Measurements from ENCODE around the gene KCNK6. TPM values are rescaled to one million over a fixed set of nuclear protein-coding genes. Genes with fewer than 3 reads are reported as not detected.

Gene KCNK6
- polyA plus RNA-seq, 1 donor (not counting 4 experiments of a cell fraction or from before 2014, with no cell fraction given) = 23.9 TPM

- H3K4me2 ChIP-seq (ENCODE audit: control insufficient read depth, extremely low read depth, insufficient read depth, low read depth, low read length) = peak overlapping the region; percentile 93
- peak overlapping the region; percentile 79 for H3K27ac ChIP-seq (ENCODE audit: control insufficient read depth, insufficient read depth, low read length)
- H3K36me3 ChIP-seq (ENCODE audit: control insufficient read depth in 2 of 2, extremely low read depth in 1 of 2, insufficient read depth in 2 of 2, low read length in 2 of 2) = peaks cover 10 to 14% of the 10 kb centered on the region in 2 experiments
- no peak for TF ChIP-seq CTCF (optimal IDR thresholded peaks at IDR 0.05 in 1 of 3, IDR thresholded peaks at IDR 0.05 in 1 of 3, conservative IDR thresholded peaks at IDR 0.05 in 1 of 3; ENCODE audit: extremely low read depth in 1 of 3, insufficient read depth in 2 of 3, low read length in 3 of 3)
- TF ChIP-seq EZH2 (IDR thresholded peaks at IDR 0.05; ENCODE audit: low read length) = no peak
- H3K9ac ChIP-seq (ENCODE audit: control insufficient read depth, extremely low read depth, insufficient read depth, low read length) = peak overlapping the region; percentile 83
- H3K4me1 ChIP-seq (ENCODE audit: control insufficient read depth, extremely low read depth, insufficient read depth, low read length) = peaks cover 43% of the 10 kb centered on the region
- dilution Hi-C loops (cut with MboI; ENCODE audit: extremely low pct_ligation_motif_present, low sequenced_read_pairs) = no loop called here
- FAIRE-seq (no peak), DNase-seq (ENCODE audit: low read depth, low spot score) (no peak)
- H3K4me3 ChIP-seq (ENCODE audit: control insufficient read depth in 2 of 3, extremely low read depth in 1 of 3, insufficient read depth in 2 of 3, low read depth in 1 of 3, low read length in 3 of 3) = peak overlapping the region; percentile 53 to 89 (median 71)
- peaks cover 54% of the 10 kb centered on the region for H3K79me2 ChIP-seq (ENCODE audit: control insufficient read depth, insufficient read depth, low read length)
- no peaks in the 10 kb centered on the region for H3K27me3 ChIP-seq (ENCODE audit: control insufficient read depth, extremely low read depth, insufficient read depth, low read length)
- H3K9me3 ChIP-seq (ENCODE audit: control insufficient read depth, low read depth, low read length) = no peaks in the 10 kb centered on the region
- no peak overlapping the region for H2AFZ ChIP-seq (ENCODE audit: control insufficient read depth, low read length)
- H4K20me1 ChIP-seq (ENCODE audit: control insufficient read depth, extremely low read depth, insufficient read depth, low read length) = peaks cover 3% of the 10 kb centered on the region
- no peaks in the 10 kb centered on the region for H3K9me1 ChIP-seq (ENCODE audit: control insufficient read depth, extremely low read depth, insufficient read depth, low read length)
Observed at GRCh38 chr19:38320969-38321339, 1.3 kb downstream of the KCNK6 start.

GRCh38 chr19:38321646-38322196 is 2.1 kb downstream of the KCNK6 start:
- H3K27me3 ChIP-seq (ENCODE audit: control insufficient read depth, extremely low read depth, insufficient read depth, low read length) = no peaks in the 10 kb centered on the region
- H2AFZ ChIP-seq (ENCODE audit: control insufficient read depth, low read length) = no peak overlapping the region
- no peak for DNase-seq (ENCODE audit: low read depth, low spot score)
- peak overlapping the region; percentile 79 for H3K27ac ChIP-seq (ENCODE audit: control insufficient read depth, insufficient read depth, low read length)
- FAIRE-seq = peak; percentile 95
- H3K9ac ChIP-seq (ENCODE audit: control insufficient read depth, extremely low read depth, insufficient read depth, low read length) = peak overlapping the region; percentile 83
- H3K79me2 ChIP-seq (ENCODE audit: control insufficient read depth, insufficient read depth, low read length) = peaks cover 56% of the 10 kb centered on the region
- peaks cover 43% of the 10 kb centered on the region for H3K4me1 ChIP-seq (ENCODE audit: control insufficient read depth, extremely low read depth, insufficient read depth, low read length)
- peak in 1 of 3 experiments; percentile 26 for TF ChIP-seq CTCF (optimal IDR thresholded peaks at IDR 0.05 in 1 of 3, IDR thresholded peaks at IDR 0.05 in 1 of 3, conservative IDR thresholded peaks at IDR 0.05 in 1 of 3; ENCODE audit: extremely low read depth in 1 of 3, insufficient read depth in 2 of 3, low read length in 3 of 3)
- TF ChIP-seq EZH2 (IDR thresholded peaks at IDR 0.05; ENCODE audit: low read length) = no peak
- dilution Hi-C loops (cut with MboI; ENCODE audit: extremely low pct_ligation_motif_present, low sequenced_read_pairs) = no loop called here
- no peaks in the 10 kb centered on the region for H3K9me1 ChIP-seq (ENCODE audit: control insufficient read depth, extremely low read depth, insufficient read depth, low read length)
- peaks cover 5% of the 10 kb centered on the region for H4K20me1 ChIP-seq (ENCODE audit: control insufficient read depth, extremely low read depth, insufficient read depth, low read length)
- no peaks in the 10 kb centered on the region for H3K9me3 ChIP-seq (ENCODE audit: control insufficient read depth, low read depth, low read length)
- peak overlapping the region; percentile 93 for H3K4me2 ChIP-seq (ENCODE audit: control insufficient read depth, extremely low read depth, insufficient read depth, low read depth, low read length)
- peaks cover 14 to 17% of the 10 kb centered on the region in 2 experiments for H3K36me3 ChIP-seq (ENCODE audit: control insufficient read depth in 2 of 2, extremely low read depth in 1 of 2, insufficient read depth in 2 of 2, low read length in 2 of 2)
- peak overlapping the region; percentile 53 to 89 (median 71) for H3K4me3 ChIP-seq (ENCODE audit: control insufficient read depth in 2 of 3, extremely low read depth in 1 of 3, insufficient read depth in 2 of 3, low read depth in 1 of 3, low read length in 3 of 3)
